CD1c-positive myeloid dendritic cell (primary cell): ENCODE results near the gene ISG15.
"Not testable (repeated sequence)": the region's sequence is repeated elsewhere in the genome, so short reads cannot be mapped to it uniquely, and the experiment has no call there.

Experiments used
- DNase-seq: peaks from one replicate; pipeline ENCODE4 v3.0.0-alpha.2; 2016; ENCODE audit errors: extremely low spot score

The ISG15 gene

GRCh38 chr1:1011396-1011949 lies 1.8 kb upstream of the ISG15 start:
- no peak for DNase-seq

GRCh38 chr1:1012736-1013104 lies 577 bp upstream of the ISG15 start:
- not testable (repeated sequence) for DNase-seq

- no peak for DNase-seq
Observed at GRCh38 chr1:1013922-1014648, 788 bp downstream of the ISG15 start.

GRCh38 chr1:1014799-1015681 lies 1.7 kb downstream of the ISG15 start:
- DNase-seq = no peak

GRCh38 chr1:1017397-1018320 lies 4.4 kb downstream of the ISG15 start:
- DNase-seq = not testable (repeated sequence)

GRCh38 chr1:1018321-1018685 lies 5.0 kb downstream of the ISG15 start:
- DNase-seq = not testable (repeated sequence)

- DNase-seq = peak; percentile 90
Observed at GRCh38 chr1:1019122-1019999, 6.1 kb downstream of the ISG15 start.

- DNase-seq = peak; percentile 51
Observed at GRCh38 chr1:1020000-1020404, 6.7 kb downstream of the ISG15 start, which contains the start of gene AGRN. Gene AGRN, plus strand, starts transcription at chr1:1020120. Its CDS starts 53 bp downstream, at chr1:1020173.

GRCh38 chr1:1020415-1021009 lies 7.2 kb downstream of the ISG15 start:
- peak; percentile 31 for DNase-seq

- DNase-seq = peak; percentile 51
Observed at GRCh38 chr1:1021010-1021919, 8.0 kb downstream of the ISG15 start.

GRCh38 chr1:1021920-1022259 lies 8.6 kb downstream of the ISG15 start:
- no peak for DNase-seq

GRCh38 chr1:1022302-1023009 lies 9.2 kb downstream of the ISG15 start:
- DNase-seq = no peak

GRCh38 chr1:1023700-1024099 lies 10.4 kb downstream of the ISG15 start:
- DNase-seq = no peak

- DNase-seq = no peak
Observed at GRCh38 chr1:1024149-1024770, 11.0 kb downstream of the ISG15 start.

- no peak for DNase-seq
Observed at GRCh38 chr1:1024771-1025699, 11.7 kb downstream of the ISG15 start.

GRCh38 chr1:1025730-1026129 lies 12.4 kb downstream of the ISG15 start:
- DNase-seq = no peak
